Esophagus squamous epithelium (tissue), 4 donors: ENCODE measurements around the gene RRAGD.

Experiments
- POLR2A ChIP-seq, 4 donors: fragments of 450-650 bp; IDR thresholded peaks; one replicate each; pipeline ENCODE4 v1.6.1; 2017; ENCODE audit warnings: antibody characterized with exemption in 4 of 4, mild to moderate bottlenecking in 4 of 4, moderate library complexity in 3 of 4
- TF ChIP-seq, protein P1 (sequence below), 6 experiments: fragments of 450-650 bp in 4 of 6; fragments of 200-600 bp in 2 of 6; sonication (generic) in 2 of 6; IDR thresholded peaks; one replicate each; pipeline ENCODE4 v1.5.1; 2016 to 2019; ENCODE audit warnings: antibody characterized with exemption in 6 of 6, mild to moderate bottlenecking in 4 of 6, moderate library complexity in 4 of 6

DNA sequence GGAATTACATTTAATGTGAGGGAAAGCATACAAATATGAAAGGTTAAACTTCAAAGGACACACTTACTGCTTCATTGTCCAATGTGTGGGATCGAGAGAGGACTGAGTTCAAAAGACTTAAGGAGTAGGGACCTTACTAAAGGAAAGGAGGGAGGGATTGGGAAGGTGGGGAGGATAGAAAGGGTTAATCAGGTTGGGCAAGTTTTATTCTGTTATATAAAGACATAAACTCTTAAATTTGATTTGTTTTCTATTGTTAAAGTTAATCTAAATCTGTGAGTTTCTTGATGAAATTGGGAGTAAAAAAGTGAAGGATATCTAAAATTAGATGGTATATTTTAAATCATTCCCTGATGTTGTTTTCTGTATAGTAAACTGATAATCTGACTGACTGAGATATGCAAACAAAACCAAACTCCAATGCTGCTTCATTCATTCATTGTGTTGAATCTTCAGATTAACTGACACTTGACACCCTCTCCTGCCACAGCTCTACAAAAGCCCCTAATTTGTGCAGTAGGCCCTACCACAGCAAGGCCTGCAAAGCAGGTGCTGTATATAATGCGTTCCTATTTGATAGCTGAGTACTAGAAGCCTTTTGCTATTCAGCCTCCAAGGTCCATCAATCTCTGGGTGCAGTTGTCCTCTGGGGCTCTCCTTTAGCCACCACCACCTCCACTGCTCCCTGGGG, 58.2 kb downstream of the RRAGD start:
- TF ChIP-seq, protein P1, sequence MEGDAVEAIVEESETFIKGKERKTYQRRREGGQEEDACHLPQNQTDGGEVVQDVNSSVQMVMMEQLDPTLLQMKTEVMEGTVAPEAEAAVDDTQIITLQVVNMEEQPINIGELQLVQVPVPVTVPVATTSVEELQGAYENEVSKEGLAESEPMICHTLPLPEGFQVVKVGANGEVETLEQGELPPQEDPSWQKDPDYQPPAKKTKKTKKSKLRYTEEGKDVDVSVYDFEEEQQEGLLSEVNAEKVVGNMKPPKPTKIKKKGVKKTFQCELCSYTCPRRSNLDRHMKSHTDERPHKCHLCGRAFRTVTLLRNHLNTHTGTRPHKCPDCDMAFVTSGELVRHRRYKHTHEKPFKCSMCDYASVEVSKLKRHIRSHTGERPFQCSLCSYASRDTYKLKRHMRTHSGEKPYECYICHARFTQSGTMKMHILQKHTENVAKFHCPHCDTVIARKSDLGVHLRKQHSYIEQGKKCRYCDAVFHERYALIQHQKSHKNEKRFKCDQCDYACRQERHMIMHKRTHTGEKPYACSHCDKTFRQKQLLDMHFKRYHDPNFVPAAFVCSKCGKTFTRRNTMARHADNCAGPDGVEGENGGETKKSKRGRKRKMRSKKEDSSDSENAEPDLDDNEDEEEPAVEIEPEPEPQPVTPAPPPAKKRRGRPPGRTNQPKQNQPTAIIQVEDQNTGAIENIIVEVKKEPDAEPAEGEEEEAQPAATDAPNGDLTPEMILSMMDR (IDR thresholded peaks at IDR 0.05) = no peak
- TF ChIP-seq POLR2A (IDR thresholded peaks at IDR 0.05) = no peak
